ENCODE results near the gene ADCY2. TPM values are rescaled to one million over a fixed set of nuclear protein-coding genes. Genes with fewer than 3 reads are reported as not detected.

ADCY2 gene
- total and polyA plus RNA-seq, 4 donors = 0.56 to 9.3 (median 6.7) TPM

DNA sequence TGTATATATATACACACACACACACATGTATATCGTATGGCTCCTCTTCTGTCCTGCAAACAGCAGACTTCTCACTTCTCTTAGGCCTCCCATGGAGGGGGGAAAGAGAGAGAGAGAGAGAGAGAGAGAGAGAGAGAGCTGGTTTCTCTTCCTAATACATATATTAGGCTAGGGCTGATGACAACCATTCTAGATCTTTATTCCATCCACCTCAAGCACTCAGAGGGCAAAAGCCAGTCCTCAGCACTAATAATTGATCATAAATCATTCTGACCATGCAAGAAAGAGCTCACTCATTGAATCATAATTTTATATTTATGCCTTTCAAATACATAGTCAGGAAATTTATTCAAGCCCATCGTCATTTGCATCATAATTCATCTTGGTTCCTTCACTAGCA is 408.0 kb downstream of the ADCY2 start:
- DNase-seq = no peak
- intact Hi-C loops (cut with DNase I) = no loop called here

DNA sequence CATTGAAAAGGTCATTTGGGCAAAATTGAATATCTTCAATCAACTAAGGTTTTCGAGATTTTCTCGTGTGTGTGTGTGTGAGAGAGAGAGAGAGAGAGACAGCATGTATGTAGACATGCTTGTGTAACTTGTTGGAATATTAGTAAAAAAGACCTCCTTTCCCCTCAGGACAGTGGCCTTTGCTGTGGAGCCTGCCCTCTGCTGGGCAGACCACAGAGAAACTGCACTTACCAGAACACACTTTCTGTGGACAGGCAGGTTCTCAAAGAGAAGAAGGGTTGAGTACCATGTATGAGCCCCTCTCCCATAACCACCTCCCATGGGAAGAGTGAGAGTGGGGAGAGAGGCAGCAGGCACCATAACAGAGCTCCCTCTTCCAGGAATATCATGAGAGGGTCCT is 409.4 kb downstream of the ADCY2 start:
- no peaks in the 10 kb centered on the region for H3K27me3 ChIP-seq (ENCODE audit: control insufficient read depth in 1 of 2, insufficient read depth in 2 of 2, low read length in 1 of 2)
- H3K4me1 ChIP-seq (ENCODE audit: control insufficient read depth in 1 of 2, insufficient read depth in 2 of 2, low read length in 2 of 2) = no peaks in the 10 kb centered on the region
- H3K4me3 ChIP-seq (ENCODE audit: low read length in 2 of 2) = no peak overlapping the region
- H3K9me3 ChIP-seq (ENCODE audit: control insufficient read depth, low read length) = no peaks in the 10 kb centered on the region
- no peaks in the 10 kb centered on the region for H3K36me3 ChIP-seq (ENCODE audit: control insufficient read depth in 1 of 2, insufficient read depth in 2 of 2, low read length in 1 of 2)
- DNase-seq (no peak), ATAC-seq (ENCODE audit: low FRiP score) (no peak)
- no peak overlapping the region for H3K27ac ChIP-seq (ENCODE audit: low read depth in 1 of 2, low read length in 2 of 2)
- WGBS, 2 donors = 85 to 86% methylated on average over 2 of the region's 2 CpGs
- intact Hi-C loops (cut with DNase I) = no loop called here

More for the DNA sequence above, 408.0 kb downstream of the ADCY2 start:
- Histone ChIP-seq H3K27ac (ENCODE audit: low read depth in 1 of 2, low read length in 2 of 2) (no peak overlapping the region), H3K4me1 (ENCODE audit: control insufficient read depth in 1 of 2, insufficient read depth in 2 of 2, low read length in 2 of 2) (no peaks in the 10 kb centered on the region), H3K9me3 (ENCODE audit: control insufficient read depth, low read length) (no peaks in the 10 kb centered on the region), H3K36me3 (ENCODE audit: control insufficient read depth in 1 of 2, insufficient read depth in 2 of 2, low read length in 1 of 2) (no peaks in the 10 kb centered on the region), H3K27me3 (ENCODE audit: control insufficient read depth in 1 of 2, insufficient read depth in 2 of 2, low read length in 1 of 2) (no peaks in the 10 kb centered on the region), H3K4me3 (ENCODE audit: low read length in 2 of 2) (no peak overlapping the region)
- no peak for ATAC-seq (ENCODE audit: low FRiP score)
- 59 to 61% methylated on average over 2 of the region's 2 CpGs for WGBS, 2 donors

DNA sequence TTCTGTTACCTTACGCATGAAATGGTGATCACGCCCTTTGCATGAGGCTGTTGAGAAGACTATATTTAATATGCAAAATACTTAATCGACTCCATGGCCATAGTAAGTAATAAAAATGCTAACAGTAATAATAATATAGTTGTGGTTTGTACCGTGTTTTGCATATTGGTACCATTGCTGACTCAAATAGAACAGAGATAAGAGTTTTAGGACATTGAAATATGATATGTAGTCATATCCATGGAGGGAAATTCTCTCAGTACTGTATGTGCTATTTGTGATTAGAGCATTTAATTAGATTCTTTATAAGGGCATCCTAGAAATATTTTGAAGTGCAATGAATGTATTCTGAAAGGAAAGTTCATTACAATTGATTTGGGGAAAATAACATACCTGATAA is 413.1 kb downstream of the ADCY2 start:
- intact Hi-C loops (cut with DNase I) = no loop called here
- H3K27me3 ChIP-seq (ENCODE audit: control insufficient read depth in 1 of 2, insufficient read depth in 2 of 2, low read length in 1 of 2) = no peaks in the 10 kb centered on the region
- no peaks in the 10 kb centered on the region for H3K36me3 ChIP-seq (ENCODE audit: control insufficient read depth in 1 of 2, insufficient read depth in 2 of 2, low read length in 1 of 2)
- no peak for ATAC-seq (ENCODE audit: low FRiP score)
- H3K4me1 ChIP-seq (ENCODE audit: control insufficient read depth in 1 of 2, insufficient read depth in 2 of 2, low read length in 2 of 2) = no peaks in the 10 kb centered on the region
- no peak overlapping the region for H3K27ac ChIP-seq (ENCODE audit: low read depth in 1 of 2, low read length in 2 of 2)
- no peaks in the 10 kb centered on the region for H3K9me3 ChIP-seq (ENCODE audit: control insufficient read depth, low read length)
- 76 to 77% methylated on average over 4 of the region's 4 CpGs for WGBS, 2 donors
- no peak for DNase-seq
- no peak overlapping the region for H3K4me3 ChIP-seq (ENCODE audit: low read length in 2 of 2)

GRCh38 chr5:7811715-7812114 is 415.8 kb downstream of the ADCY2 start:
- DNase-seq (no peak), ATAC-seq (ENCODE audit: low FRiP score) (no peak)
- intact Hi-C loops (cut with DNase I) = loop anchor here in 1 of 2 donors (10.0 kb wide), 1 partner anchor 557 kb away; no protein-coding TSS in a partner anchor
- WGBS, 2 donors = 53 to 61% methylated on average over 5 of the region's 5 CpGs
- Histone ChIP-seq H3K9me3 (ENCODE audit: control insufficient read depth, low read length) (no peaks in the 10 kb centered on the region), H3K27me3 (ENCODE audit: control insufficient read depth in 1 of 2, insufficient read depth in 2 of 2, low read length in 1 of 2) (no peaks in the 10 kb centered on the region), H3K36me3 (ENCODE audit: control insufficient read depth in 1 of 2, insufficient read depth in 2 of 2, low read length in 1 of 2) (no peaks in the 10 kb centered on the region), H3K4me1 (ENCODE audit: control insufficient read depth in 1 of 2, insufficient read depth in 2 of 2, low read length in 2 of 2) (no peaks in the 10 kb centered on the region), H3K27ac (ENCODE audit: low read depth in 1 of 2, low read length in 2 of 2) (no peak overlapping the region), H3K4me3 (ENCODE audit: low read length in 2 of 2) (no peak overlapping the region)

GRCh38 chr5:7813007-7813406 is 417.1 kb downstream of the ADCY2 start:
- H3K9me3 ChIP-seq (ENCODE audit: control insufficient read depth, low read length) = no peaks in the 10 kb centered on the region
- no peak overlapping the region for H3K27ac ChIP-seq (ENCODE audit: low read depth in 1 of 2, low read length in 2 of 2)
- intact Hi-C loops (cut with DNase I) = loop anchor here in 1 of 2 donors (10.0 kb wide), 1 partner anchor 558 kb away; no protein-coding TSS in a partner anchor
- WGBS, 2 donors = 37 to 41% methylated on average over 2 of the region's 2 CpGs
- no peaks in the 10 kb centered on the region for H3K36me3 ChIP-seq (ENCODE audit: control insufficient read depth in 1 of 2, insufficient read depth in 2 of 2, low read length in 1 of 2)
- DNase-seq (no peak), ATAC-seq (ENCODE audit: low FRiP score) (no peak)
- no peak overlapping the region for H3K4me3 ChIP-seq (ENCODE audit: low read length in 2 of 2)
- no peaks in the 10 kb centered on the region for H3K4me1 ChIP-seq (ENCODE audit: control insufficient read depth in 1 of 2, insufficient read depth in 2 of 2, low read length in 2 of 2)
- no peaks in the 10 kb centered on the region for H3K27me3 ChIP-seq (ENCODE audit: control insufficient read depth in 1 of 2, insufficient read depth in 2 of 2, low read length in 1 of 2)

- H3K27ac ChIP-seq (ENCODE audit: low read depth in 1 of 2, low read length in 2 of 2) = no peak overlapping the region
- WGBS, 2 donors = 53 to 58% methylated on average over 3 of the region's 3 CpGs
- no peak for ATAC-seq (ENCODE audit: low FRiP score)
- H3K36me3 ChIP-seq (ENCODE audit: control insufficient read depth in 1 of 2, insufficient read depth in 2 of 2, low read length in 1 of 2) = no peaks in the 10 kb centered on the region
- intact Hi-C loops (cut with DNase I) = loop anchor here in 1 of 2 donors (10.0 kb wide), 1 partner anchor 559 kb away; no protein-coding TSS in a partner anchor
- no peak for DNase-seq
- no peaks in the 10 kb centered on the region for H3K4me1 ChIP-seq (ENCODE audit: control insufficient read depth in 1 of 2, insufficient read depth in 2 of 2, low read length in 2 of 2)
- no peak overlapping the region for H3K4me3 ChIP-seq (ENCODE audit: low read length in 2 of 2)
- no peaks in the 10 kb centered on the region for H3K27me3 ChIP-seq (ENCODE audit: control insufficient read depth in 1 of 2, insufficient read depth in 2 of 2, low read length in 1 of 2)
- H3K9me3 ChIP-seq (ENCODE audit: control insufficient read depth, low read length) = no peaks in the 10 kb centered on the region
Observed at GRCh38 chr5:7813576-7813975, 417.6 kb downstream of the ADCY2 start.

DNA sequence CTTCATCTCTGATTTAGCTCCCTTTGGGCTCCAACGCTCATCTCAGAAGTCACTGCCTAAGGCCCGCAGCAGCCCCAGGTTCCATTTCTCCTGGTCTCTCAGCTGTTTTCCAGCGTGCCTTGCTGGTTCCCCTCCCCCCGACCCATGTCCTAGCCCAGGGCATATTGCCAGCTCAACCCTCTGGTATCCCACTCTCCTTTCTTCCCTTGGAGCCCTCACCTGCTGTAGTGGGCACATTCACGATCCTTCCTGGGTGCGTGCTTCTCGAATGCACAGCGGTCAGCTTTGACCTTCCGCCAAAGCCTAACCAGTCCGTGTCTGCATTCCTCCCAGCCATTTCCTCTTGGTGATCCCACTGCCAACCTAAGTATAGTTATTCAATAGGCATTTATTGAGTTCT is 418.9 kb downstream of the ADCY2 start:
- intact Hi-C loops (cut with DNase I) = loop anchor here in 1 of 2 donors (5.0 to 10.0 kb wide), 2 partner anchors 423 to 560 kb away; no protein-coding TSS in a partner anchor
- no peak overlapping the region for H3K27ac ChIP-seq (ENCODE audit: low read depth in 1 of 2, low read length in 2 of 2)

GRCh38 chr5:7815892-7816534 is 420.1 kb downstream of the ADCY2 start:
- H3K4me3 ChIP-seq (ENCODE audit: low read length in 2 of 2) = no peak overlapping the region
- DNase-seq (peak; percentile 90 to 95), ATAC-seq (ENCODE audit: low FRiP score) (peak; percentile 92)
- no peaks in the 10 kb centered on the region for H3K36me3 ChIP-seq (ENCODE audit: control insufficient read depth in 1 of 2, insufficient read depth in 2 of 2, low read length in 1 of 2)
- 18 to 19% methylated on average over 12 of the region's 12 CpGs for WGBS, 2 donors
- intact Hi-C loops (cut with DNase I) = loop anchor here in 1 of 2 donors (5.0 to 10.0 kb wide), 2 partner anchors 424 to 561 kb away; no protein-coding TSS in a partner anchor
- no peaks in the 10 kb centered on the region for H3K27me3 ChIP-seq (ENCODE audit: control insufficient read depth in 1 of 2, insufficient read depth in 2 of 2, low read length in 1 of 2)
- no peaks in the 10 kb centered on the region for H3K4me1 ChIP-seq (ENCODE audit: control insufficient read depth in 1 of 2, insufficient read depth in 2 of 2, low read length in 2 of 2)
- no peak overlapping the region for H3K27ac ChIP-seq (ENCODE audit: low read depth in 1 of 2, low read length in 2 of 2)
- no peaks in the 10 kb centered on the region for H3K9me3 ChIP-seq (ENCODE audit: control insufficient read depth, low read length)

More for the DNA sequence above, 418.9 kb downstream of the ADCY2 start:
- DNase-seq (no peak), ATAC-seq (ENCODE audit: low FRiP score) (no peak)
- Histone ChIP-seq H3K9me3 (ENCODE audit: control insufficient read depth, low read length) (no peaks in the 10 kb centered on the region), H3K36me3 (ENCODE audit: control insufficient read depth in 1 of 2, insufficient read depth in 2 of 2, low read length in 1 of 2) (no peaks in the 10 kb centered on the region), H3K27me3 (ENCODE audit: control insufficient read depth in 1 of 2, insufficient read depth in 2 of 2, low read length in 1 of 2) (no peaks in the 10 kb centered on the region), H3K4me3 (ENCODE audit: low read length in 2 of 2) (no peak overlapping the region), H3K4me1 (ENCODE audit: control insufficient read depth in 1 of 2, insufficient read depth in 2 of 2, low read length in 2 of 2) (no peaks in the 10 kb centered on the region)
- 90 to 91% methylated on average over 10 of the region's 10 CpGs for whole genome bisulfite sequencing, 2 donors

GRCh38 chr5:7816535-7816901 is 420.6 kb downstream of the ADCY2 start:
- ATAC-seq (ENCODE audit: low FRiP score) (no peak), DNase-seq (no peak)
- no peaks in the 10 kb centered on the region for H3K36me3 ChIP-seq (ENCODE audit: control insufficient read depth in 1 of 2, insufficient read depth in 2 of 2, low read length in 1 of 2)
- 33 to 34% methylated on average over 9 of the region's 9 CpGs for WGBS, 2 donors
- H3K9me3 ChIP-seq (ENCODE audit: control insufficient read depth, low read length) = no peaks in the 10 kb centered on the region
- intact Hi-C loops (cut with DNase I) = loop anchor here in 1 of 2 donors (5.0 to 10.0 kb wide), 2 partner anchors 424 to 562 kb away; no protein-coding TSS in a partner anchor
- no peak overlapping the region for H3K27ac ChIP-seq (ENCODE audit: low read depth in 1 of 2, low read length in 2 of 2)
- no peaks in the 10 kb centered on the region for H3K27me3 ChIP-seq (ENCODE audit: control insufficient read depth in 1 of 2, insufficient read depth in 2 of 2, low read length in 1 of 2)
- no peak overlapping the region for H3K4me3 ChIP-seq (ENCODE audit: low read length in 2 of 2)
- no peaks in the 10 kb centered on the region for H3K4me1 ChIP-seq (ENCODE audit: control insufficient read depth in 1 of 2, insufficient read depth in 2 of 2, low read length in 2 of 2)

All from aorta (tissue), 5 donors.